ENCODE data around the gene ELF2.
"Not testable (repeated sequence)": the region's sequence is repeated elsewhere in the genome, so short reads cannot be mapped to it uniquely, and the experiment has no call there.

Gene ELF2

GRCh38 chr4:139137763-139138162 lies 39.3 kb downstream of the ELF2 start:
- no peak for DNase-seq

GRCh38 chr4:139134403-139134802 lies 42.6 kb downstream of the ELF2 start:
- DNase-seq = no peak

GRCh38 chr4:139131209-139131870 lies 45.7 kb downstream of the ELF2 start:
- peak; percentile 2 for DNase-seq

- no peak for DNase-seq
Measured at GRCh38 chr4:139129206-139129605, 47.8 kb downstream of the ELF2 start.

- DNase-seq = peak; percentile 59
Measured at GRCh38 chr4:139126898-139127297, 50.1 kb downstream of the ELF2 start.

- DNase-seq = no peak
Measured at GRCh38 chr4:139123910-139124309, 53.1 kb downstream of the ELF2 start.

- DNase-seq = no peak
Measured at GRCh38 chr4:139118365-139118764, 58.7 kb downstream of the ELF2 start.

GRCh38 chr4:139115226-139115625 lies 61.8 kb downstream of the ELF2 start:
- DNase-seq = no peak

- not testable (repeated sequence) for DNase-seq
Measured at GRCh38 chr4:139114795-139115194, 62.2 kb downstream of the ELF2 start.

- DNase-seq = no peak
Measured at GRCh38 chr4:139112650-139113049, 64.4 kb downstream of the ELF2 start.

- no peak for DNase-seq
Measured at GRCh38 chr4:139108567-139109128, 68.4 kb downstream of the ELF2 start.

- peak; percentile 87 for DNase-seq
Measured at GRCh38 chr4:139099366-139099982, 77.5 kb downstream of the ELF2 start.

- no peak for DNase-seq
Measured at GRCh38 chr4:139092271-139092670, 84.7 kb downstream of the ELF2 start.

- DNase-seq = peak; percentile 12
Measured at GRCh38 chr4:139085141-139085540, 91.9 kb downstream of the ELF2 start.

- peak; percentile 46 for DNase-seq
Measured at GRCh38 chr4:139084804-139085093, 92.3 kb downstream of the ELF2 start.

- DNase-seq = peak; percentile 96
Measured at GRCh38 chr4:139083956-139084803, 92.8 kb downstream of the ELF2 start.

- DNase-seq = peak; percentile 79
Measured at GRCh38 chr4:139083607-139083955, 93.4 kb downstream of the ELF2 start.

- peak; percentile 98 for DNase-seq
Measured at GRCh38 chr4:139082750-139083606, 94.0 kb downstream of the ELF2 start.

- DNase-seq = no peak
Measured at GRCh38 chr4:139078926-139079325, 98.1 kb downstream of the ELF2 start.

- no peak for DNase-seq
Measured at GRCh38 chr4:139077567-139078355, 99.3 kb downstream of the ELF2 start.

- no peak for DNase-seq
Measured at GRCh38 chr4:139076016-139076744, 100.8 kb downstream of the ELF2 start.
